BJ (cell line): ENCODE data around the gene LOXHD1. TPM values are rescaled to one million over a fixed set of nuclear protein-coding genes. Genes with fewer than 3 reads are reported as not detected.

Experiments used
- CTCF ChIA-PET: fragments of 350-600 bp; formaldehyde crosslinking; extraction: SDS; loops from one replicate; lab custom pipeline; 2021; ENCODE audit warnings: antibody characterized with exemption, inconsistent platforms; lab: Yijun Ruan, JAX
- POLR2A ChIA-PET: fragments of 300-600 bp; sonication (Branson Sonifier 250); formaldehyde crosslinking; extraction: SDS; loops from one replicate; lab custom pipeline; 2021; ENCODE audit warnings: antibody characterized with exemption; lab: Charles Lee
- DNase-seq: peaks from one replicate; pipeline ENCODE4 v3.0.0-alpha.2; 2011; ENCODE audit warnings: low read depth
- H3K27me3 ChIP-seq: 2 replicates; pipeline ENCODE4 v1.6.0; 2011; ENCODE audit warnings: low read length; ENCODE audit not compliant: control insufficient read depth, insufficient read depth
- H3K36me3 ChIP-seq: 2 replicates; pipeline ENCODE4 v1.5.1; 2011; ENCODE audit warnings: low read length; ENCODE audit not compliant: control insufficient read depth, insufficient read depth
- H3K4me3 ChIP-seq: 2 replicates; pipeline ENCODE4 v1.5.1; 2011; ENCODE audit warnings: low read depth, mild to moderate bottlenecking, control low read depth, low read length
- CTCF ChIP-seq: IDR thresholded peaks from 2 replicates; pipeline ENCODE4 v1.5.1; 2011; ENCODE audit warnings: low read depth, mild to moderate bottlenecking, control low read depth, inconsistent platforms, low read length, moderate library complexity; ENCODE audit not compliant: insufficient read depth
- polyA plus RNA-seq: library from polyadenylated mRNA; depleted of rRNA; stranded (reverse); fragments of >200 nt; gene quantifications from 2 replicates; pipeline ENCODE4 v1.2.3, GENCODE V29; 2011

LOXHD1 gene
- polyA plus RNA-seq, 1 experiment = not detected

GRCh38 chr18:46538376-46538775 is 118.6 kb downstream of the LOXHD1 start:
- ChIA-PET CTCF (no interaction called here), POLR2A (no interaction called here)
- TF ChIP-seq CTCF = no peak
- no peak for DNase-seq
- no peak overlapping the region for H3K4me3 ChIP-seq
- H3K27me3 ChIP-seq = no peaks in the 10 kb centered on the region
- H3K36me3 ChIP-seq = no peaks in the 10 kb centered on the region

GRCh38 chr18:46536215-46536874 is 120.7 kb downstream of the LOXHD1 start:
- POLR2A ChIA-PET = no interaction called here
- CTCF ChIA-PET = no interaction called here
- no peaks in the 10 kb centered on the region for H3K27me3 ChIP-seq
- TF ChIP-seq CTCF = no peak
- H3K36me3 ChIP-seq = no peaks in the 10 kb centered on the region
- no peak overlapping the region for H3K4me3 ChIP-seq
- DNase-seq = no peak

DNA sequence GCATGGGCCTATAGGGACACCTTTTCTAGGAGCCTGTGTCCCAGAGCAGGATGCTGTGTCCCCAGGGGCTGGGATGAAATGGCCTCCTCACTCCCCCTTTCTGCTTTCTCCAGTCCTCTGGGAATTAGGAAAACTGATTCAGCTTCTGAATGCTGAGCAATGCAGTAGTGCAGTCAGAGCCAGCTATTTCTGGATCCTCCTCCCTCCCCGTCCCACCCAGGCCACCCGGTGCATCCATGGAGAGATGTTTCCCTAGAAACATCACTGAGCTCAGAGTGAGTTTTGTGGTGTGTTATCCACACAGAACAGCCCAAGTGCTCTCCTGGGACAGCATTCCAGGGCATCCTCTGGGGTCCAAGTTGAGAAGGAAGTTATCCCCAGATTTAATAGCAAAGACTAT is 125.5 kb downstream of the LOXHD1 start:
- CTCF ChIA-PET = interaction anchor here (1.0 kb wide), 1 partner anchor 14 kb away, joined by 4 read pairs; no protein-coding TSS in a partner anchor
- Histone ChIP-seq H3K27me3 (no peaks in the 10 kb centered on the region), H3K4me3 (no peak overlapping the region), H3K36me3 (no peaks in the 10 kb centered on the region)
- no peak for TF ChIP-seq CTCF
- no peak for DNase-seq
- POLR2A ChIA-PET = no interaction called here

DNA sequence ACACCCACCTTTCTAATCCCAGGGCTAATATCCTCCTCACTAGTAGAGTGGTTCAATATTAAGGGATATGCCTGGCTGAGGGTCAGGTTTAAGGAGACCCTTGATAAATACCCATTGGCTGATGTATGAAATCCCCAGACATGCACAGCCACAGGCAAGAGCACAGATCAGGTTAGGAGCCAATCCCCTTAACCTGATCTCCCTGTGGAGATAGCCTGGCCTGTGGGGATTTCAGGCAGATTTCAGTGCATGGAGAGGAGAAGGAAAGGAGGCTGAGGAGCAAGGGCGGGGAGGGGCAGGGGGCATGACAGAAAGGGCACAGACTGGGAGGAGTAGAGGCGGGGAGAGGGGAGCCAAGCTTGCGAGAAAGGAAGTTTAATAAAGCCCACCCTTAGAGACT is 129.0 kb downstream of the LOXHD1 start:
- CTCF ChIA-PET = interaction anchor here (1.0 kb wide), 1 partner anchor 26 kb away, joined by 3 read pairs; no protein-coding TSS in a partner anchor

GRCh38 chr18:46519870-46520269 is 137.2 kb downstream of the LOXHD1 start:
- CTCF ChIA-PET = interaction anchor here (0.7 kb wide), 1 partner anchor 29 kb away, joined by 3 read pairs; no protein-coding TSS in a partner anchor
- POLR2A ChIA-PET = no interaction called here
- no peak for TF ChIP-seq CTCF
- H3K4me3 ChIP-seq = no peak overlapping the region
- no peaks in the 10 kb centered on the region for H3K27me3 ChIP-seq
- DNase-seq = no peak
- H3K36me3 ChIP-seq = no peaks in the 10 kb centered on the region

More for the DNA sequence above, 129.0 kb downstream of the LOXHD1 start:
- no peaks in the 10 kb centered on the region for H3K36me3 ChIP-seq
- DNase-seq = no peak
- POLR2A ChIA-PET = no interaction called here
- H3K4me3 ChIP-seq = no peak overlapping the region
- H3K27me3 ChIP-seq = no peaks in the 10 kb centered on the region
- no peak for TF ChIP-seq CTCF
